Panc1 (cell line): Measurements from ENCODE around the gene LRMDA. TPM values are rescaled to one million over a fixed set of nuclear protein-coding genes. Genes with fewer than 3 reads are reported as not detected.

ENCODE experiments used
- ATAC-seq: fragments of 200-7000 bp; cut with Tn5 transposase; 2 replicates; pipeline ENCODE4 v1.9.1; 2020; ENCODE audit warnings: mild to moderate bottlenecking, moderate library complexity
- BruUV-seq: library from RNA; stranded (reverse); fragments of 400-500 nt; replicated peaks from 2 replicates; lab custom pipeline; 2021; lab: Mats Ljungman, UMichigan
- CTCF ChIA-PET: fragments of 300-600 bp; sonication (Branson Sonifier 250); formaldehyde crosslinking; loops from one replicate; lab custom pipeline; 2022; ENCODE audit warnings: antibody characterized with exemption; lab: Charles Lee
- POLR2A ChIA-PET: fragments of 300-600 bp; sonication (Branson Sonifier 250); formaldehyde crosslinking; loops from one replicate; lab custom pipeline; 2022; ENCODE audit warnings: antibody characterized with exemption; lab: Charles Lee
- DNase-seq: peaks from one replicate; pipeline ENCODE4 v3.0.0-alpha.2; 2010; ENCODE audit warnings: low read depth, low spot score
- H3K27ac ChIP-seq: 2 replicates; pipeline ENCODE4 v1.5.1; 2011; ENCODE audit warnings: mild to moderate bottlenecking, low read length, inconsistent platforms
- H3K27me3 ChIP-seq: fragments of 200-500 bp; sonication (Bioruptor generic); 2 replicates; pipeline ENCODE4 v1.6.0; 2014; ENCODE audit warnings: low read length, inconsistent platforms; ENCODE audit not compliant: control insufficient read depth, insufficient read depth
- H3K36me3 ChIP-seq: fragments of 200-500 bp; sonication (Bioruptor generic); 2 replicates; pipeline ENCODE4 v1.5.1; 2014; ENCODE audit warnings: inconsistent platforms, mild to moderate bottlenecking, low read length, moderate library complexity; ENCODE audit not compliant: control insufficient read depth, insufficient read depth
- H3K4me1 ChIP-seq: 2 replicates; pipeline ENCODE4 v1.5.1; 2011; ENCODE audit warnings: inconsistent platforms, mild to moderate bottlenecking, low read length, moderate library complexity; ENCODE audit not compliant: control insufficient read depth, insufficient read depth
- H3K4me3 ChIP-seq, 2 experiments: 2 replicates each; pipeline ENCODE4 v1.5.1; 2011 to 2012; ENCODE audit warnings: low read depth in 2 of 2, low read length in 2 of 2, mild to moderate bottlenecking in 2 of 2, inconsistent platforms in 1 of 2, moderate library complexity in 1 of 2
- H3K9me3 ChIP-seq: fragments of 200-500 bp; sonication (Bioruptor generic); 2 replicates; pipeline ENCODE4 v1.5.1; 2014; ENCODE audit warnings: low read depth, mild to moderate bottlenecking, inconsistent platforms, low read length, moderate library complexity; ENCODE audit not compliant: control insufficient read depth, insufficient read depth
- CTCF ChIP-seq: fragments of 450-650 bp; IDR thresholded peaks from 2 replicates; pipeline ENCODE4 v1.5.1; 2017; ENCODE audit warnings: mild to moderate bottlenecking
- POLR2AphosphoS5 ChIP-seq: IDR thresholded peaks from 2 replicates; pipeline ENCODE4 v1.6.1; 2012; ENCODE audit warnings: mild to moderate bottlenecking, low read depth, low read length, moderate library complexity
- REST ChIP-seq, 2 experiments: IDR thresholded peaks; 2 replicates each; pipeline ENCODE4 v1.6.1; 2011 to 2012; ENCODE audit warnings: low read depth in 2 of 2, control low read depth in 1 of 2, low read length in 1 of 2, mild to moderate bottlenecking in 1 of 2, moderate library complexity in 1 of 2; ENCODE audit not compliant: insufficient read depth in 1 of 2
- SIN3A ChIP-seq: IDR thresholded peaks from 2 replicates; pipeline ENCODE4 v1.6.1; 2012; ENCODE audit warnings: low read depth, mild to moderate bottlenecking, low read length, moderate library complexity, borderline replicate concordance; ENCODE audit not compliant: insufficient read depth
- TCF7L2 ChIP-seq: IDR thresholded peaks from 2 replicates; pipeline ENCODE4 v1.6.1; 2011; ENCODE audit warnings: mild to moderate bottlenecking, low read depth, low read length, inconsistent platforms
- in situ Hi-C: cut with HindIII; loops from 2 replicates; pipeline ENCODE4 v1.10.0; 2016; ENCODE audit warnings: low sequenced_read_pairs, low pct_unique_long_range_greater_than_20kb
- intact Hi-C: fragments of 100-400 bp; cut with micrococcal nuclease; formaldehyde crosslinking; loops from one replicate; pipeline ENCODE4 v1.10.0; 2022; ENCODE audit not compliant: unreplicated experiment
- total RNA-seq: library from RNA; stranded (reverse); gene quantifications from one replicate; pipeline ENCODE4 v1.2.1, GENCODE V29; 2021; ENCODE audit not compliant: unreplicated experiment

LRMDA gene
- total RNA-seq, 1 experiment from 2014 or later: 1.2 TPM

- Histone ChIP-seq H3K27ac (no peak overlapping the region), H3K4me3 (no peak overlapping the region), H3K27me3 (peaks cover 7% of the 10 kb centered on the region; the same call in 1 of the 2 replicates), H3K9me3 (no peaks in the 10 kb centered on the region), H3K36me3 (no peaks in the 10 kb centered on the region; the same call in 1 of the 2 replicates), H3K4me1 (no peaks in the 10 kb centered on the region)
- in situ Hi-C loops: no loop called here
- ATAC-seq: no peak
- CTCF ChIA-PET: no interaction called here
- TF ChIP-seq POLR2AphosphoS5: no peak
- TF ChIP-seq SIN3A: no peak
- TF ChIP-seq REST (IDR thresholded peaks at IDR 0.05; ENCODE audit: insufficient read depth in 1 of 2, low read depth in 2 of 2, low read length in 1 of 2): no peak
- TF ChIP-seq CTCF: no peak
- no peak for TF ChIP-seq TCF7L2
- intact Hi-C loops: no loop called here
- POLR2A ChIA-PET: no interaction called here
- no TSS peak for BruUV-seq
- DNase-seq: no peak
Observed at GRCh38 chr10:75722020-75722419, 290.6 kb downstream of the LRMDA start.

- Histone ChIP-seq H3K36me3 (no peaks in the 10 kb centered on the region; the same call in 1 of the 2 replicates), H3K27me3 (peaks cover 9% of the 10 kb centered on the region), H3K27ac (no peak overlapping the region), H3K4me1 (no peaks in the 10 kb centered on the region), H3K9me3 (no peaks in the 10 kb centered on the region), H3K4me3 (no peak overlapping the region)
- in situ Hi-C loops: no loop called here
- BruUV-seq: no TSS peak
- ChIA-PET POLR2A (no interaction called here), CTCF (no interaction called here)
- intact Hi-C loops: no loop called here
- ATAC-seq (no peak), DNase-seq (no peak)
- TF ChIP-seq CTCF (no peak), SIN3A (no peak), TCF7L2 (no peak), REST (IDR thresholded peaks at IDR 0.05; ENCODE audit: insufficient read depth in 1 of 2, low read depth in 2 of 2, low read length in 1 of 2) (no peak), POLR2AphosphoS5 (no peak)
Observed at GRCh38 chr10:75722609-75723008, 291.2 kb downstream of the LRMDA start.
